GM15510 (cell line): ENCODE results near the gene CBY2.

Experiments
- POLR2A ChIP-seq: IDR thresholded peaks from 3 replicates; pipeline ENCODE4 v1.6.1; 2011; ENCODE audit warnings: borderline replicate concordance; ENCODE audit not compliant: insufficient read length; ENCODE audit errors: extremely low read depth

The CBY2 gene

DNA sequence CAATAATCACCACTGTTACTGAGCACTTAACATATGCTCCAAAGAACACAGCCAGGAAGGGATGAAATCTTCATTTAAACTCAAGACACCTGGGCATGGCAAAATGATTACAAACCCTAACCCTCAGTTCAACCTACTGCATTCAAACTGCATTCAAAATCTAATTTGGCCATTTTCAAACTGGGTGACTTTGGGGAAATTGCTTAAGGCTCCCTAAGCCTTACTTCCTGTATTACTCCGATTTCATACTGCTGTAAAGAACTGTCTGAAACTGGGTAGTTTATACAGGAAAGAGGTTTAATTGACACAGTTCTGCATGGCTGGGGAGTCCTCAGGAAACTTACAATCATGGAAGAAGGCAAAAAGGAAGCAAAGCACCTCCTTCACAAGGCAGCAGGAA is 50.4 kb downstream of the CBY2 start:
- TF ChIP-seq POLR2A, result no peak

GRCh38 chr13:45763419-45763818 is 61.3 kb downstream of the CBY2 start:
- no peak for TF ChIP-seq POLR2A
